Liver (tissue), 9 donors: ENCODE data around the gene CDH4. TPM values are rescaled to one million over a fixed set of nuclear protein-coding genes. Genes with fewer than 3 reads are reported as not detected.

Source experiments
- DNase-seq: peaks from one replicate; pipeline ENCODE4 v3.0.0-alpha.2; 2017; ENCODE audit warnings: low spot score
- H3K27ac ChIP-seq, 2 donors: one replicate each; pipeline ENCODE4 v1.7.0; 2013; ENCODE audit warnings: inconsistent platforms in 2 of 2, low read length in 2 of 2, control low read depth in 1 of 2, low read depth in 1 of 2, mild to moderate bottlenecking in 1 of 2
- H3K27me3 ChIP-seq, 4 donors: one replicate each; pipeline versions ENCODE4 v1.6.1 to v1.7.0; 2013; ENCODE audit warnings: low read length in 3 of 4, inconsistent platforms in 1 of 4, mild to moderate bottlenecking in 1 of 4, moderate library complexity in 1 of 4; ENCODE audit not compliant: control insufficient read depth in 4 of 4, insufficient read depth in 4 of 4
- H3K36me3 ChIP-seq, 4 donors: one replicate each; pipeline versions ENCODE4 v1.6.1 to v1.7.0; 2013; ENCODE audit warnings: low read length in 3 of 4, mild to moderate bottlenecking in 3 of 4, low read depth in 1 of 4, moderate library complexity in 1 of 4; ENCODE audit not compliant: control insufficient read depth in 4 of 4, insufficient read depth in 3 of 4
- H3K4me1 ChIP-seq, 4 donors: one replicate each; pipeline versions ENCODE4 v1.6.1 to v1.7.0; 2013; ENCODE audit warnings: low read length in 3 of 4, mild to moderate bottlenecking in 3 of 4, moderate library complexity in 1 of 4; ENCODE audit not compliant: control insufficient read depth in 4 of 4, insufficient read depth in 4 of 4
- H3K4me3 ChIP-seq, 3 donors: one replicate each; pipeline versions ENCODE4 v1.6.1 to v1.7.0; 2013; ENCODE audit warnings: low read length in 3 of 3, control low read depth in 1 of 3, low read depth in 1 of 3, mild to moderate bottlenecking in 1 of 3
- H3K9ac ChIP-seq, 2 donors: one replicate each; pipeline ENCODE4 v1.7.0; 2013; ENCODE audit warnings: low read length in 2 of 2, mild to moderate bottlenecking in 2 of 2, moderate library complexity in 2 of 2, control low read depth in 1 of 2, low read depth in 1 of 2
- H3K9me3 ChIP-seq, 4 donors: one replicate each; pipeline versions ENCODE4 v1.6.1 to v1.7.0; 2013; ENCODE audit warnings: low read length in 3 of 4; ENCODE audit not compliant: control insufficient read depth in 4 of 4
- EGR1 ChIP-seq, 2 donors: IDR thresholded peaks; 2 replicates each; pipeline ENCODE4 v1.6.1; 2016 to 2018; ENCODE audit warnings: antibody characterized with exemption in 2 of 2, low read depth in 2 of 2
- FOXA1 ChIP-seq: IDR thresholded peaks from 2 replicates; pipeline ENCODE4 v1.6.1; 2016; ENCODE audit warnings: antibody characterized with exemption
- FOXA2 ChIP-seq: IDR thresholded peaks from 2 replicates; pipeline ENCODE4 v1.6.1; 2016; ENCODE audit warnings: antibody characterized with exemption
- GABPA ChIP-seq, 2 donors: IDR thresholded peaks in 1 of 2; conservative IDR thresholded peaks in 1 of 2; 2 replicates each; pipeline ENCODE4 v1.6.1; 2016; ENCODE audit warnings: antibody characterized with exemption in 2 of 2, mild to moderate bottlenecking in 1 of 2, moderate library complexity in 1 of 2
- HNF4A ChIP-seq, 2 donors: conservative IDR thresholded peaks; 2 replicates each; pipeline ENCODE4 v1.6.1; 2016; ENCODE audit warnings: antibody characterized with exemption in 2 of 2, mild to moderate bottlenecking in 2 of 2
- HNF4G ChIP-seq: IDR thresholded peaks from 2 replicates; pipeline ENCODE4 v1.6.1; 2016; ENCODE audit warnings: antibody characterized with exemption
- JUND ChIP-seq, 2 donors: IDR thresholded peaks; 2 replicates each; pipeline ENCODE4 v1.6.1; 2016; ENCODE audit warnings: antibody characterized with exemption in 2 of 2
- MAX ChIP-seq: IDR thresholded peaks from 2 replicates; pipeline ENCODE4 v1.6.1; 2016; ENCODE audit warnings: antibody characterized with exemption
- NR2F2 ChIP-seq: IDR thresholded peaks from 2 replicates; pipeline ENCODE4 v1.6.1; 2016; ENCODE audit warnings: antibody characterized with exemption
- RAD21 ChIP-seq, 2 donors: IDR thresholded peaks; 2 replicates each; pipeline ENCODE4 v1.6.1; 2016; ENCODE audit warnings: antibody characterized with exemption in 2 of 2, mild to moderate bottlenecking in 2 of 2
- REST ChIP-seq: IDR thresholded peaks from 2 replicates; pipeline ENCODE4 v1.6.1; 2016; ENCODE audit warnings: antibody characterized with exemption, mild to moderate bottlenecking
- RXRA ChIP-seq, 2 donors: IDR thresholded peaks; 2 replicates each; pipeline ENCODE4 v1.6.1; 2017 to 2018; ENCODE audit warnings: antibody characterized with exemption in 2 of 2, mild to moderate bottlenecking in 1 of 2
- SP1 ChIP-seq: IDR thresholded peaks from 2 replicates; pipeline ENCODE4 v1.6.1; 2018; ENCODE audit warnings: antibody characterized with exemption, mild to moderate bottlenecking
- YY1 ChIP-seq: IDR thresholded peaks from 2 replicates; pipeline ENCODE4 v1.6.1; 2016; ENCODE audit warnings: antibody characterized with exemption, mild to moderate bottlenecking
- WGBS: extraction: QIAGEN DNeasy Blood & Tissue Kit; methylation state at CpG from one replicate; pipeline ENCODE4 v1.1.7; 2013; 5-methylcytosine and 5-hydroxymethylcytosine counted together
- polyA plus RNA-seq, 2 donors: library from polyadenylated mRNA; stranded (reverse) in 1 of 2; unstranded in 1 of 2; fragments of 200-250 nt in 1 of 2; fragments of >200 nt in 1 of 2; fragmentation: Nextera tagmentation in 1 of 2; extraction: Ambion mirVana in 1 of 2; gene quantifications; one replicate each; pipeline versions ENCODE4 v1.2.1 to v1.2.3, GENCODE V29; 2013 to 2015
- total RNA-seq, 2 donors: library from RNA; depleted of rRNA; stranded (reverse); fragments of >200 nt; gene quantifications; one replicate each; pipeline ENCODE4 v1.2.3, GENCODE V29; 2014
- TF ChIP-seq, protein P1 (sequence below): IDR thresholded peaks from 2 replicates; pipeline ENCODE4 v1.6.1; 2016; ENCODE audit warnings: antibody characterized with exemption
- donor health status: healthy.
- donor health status: healthy.
- donor health status: healthy.
- donor health status: healthy.
- donor health status: healthy.

CDH4 gene
- total and polyA plus RNA-seq, 4 donors = 0.03 to 0.25 (median 0.19) TPM; not detected in 1

- DNase-seq = no peak
- H3K36me3 ChIP-seq = no peaks in the 10 kb centered on the region
- WGBS = 75% methylated on average over 16 of the region's 16 CpGs
- H3K4me1 ChIP-seq = no peaks in the 10 kb centered on the region
- H3K9me3 ChIP-seq = no peaks in the 10 kb centered on the region
- H3K9ac ChIP-seq = no peak overlapping the region
- TF ChIP-seq HNF4G (no peak), MAX (no peak), RXRA (IDR thresholded peaks at IDR 0.05) (no peak), NR2F2 (no peak), FOXA2 (no peak)
- no peak overlapping the region for H3K4me3 ChIP-seq
- H3K27ac ChIP-seq = no peak overlapping the region
- peaks cover 0 to 3% (median 0%) of the 10 kb centered on the region in 4 donors for H3K27me3 ChIP-seq
These were observed 321.6 kb downstream of the CDH4 start for GRCh38 chr20:61573415-61574305.

DNA sequence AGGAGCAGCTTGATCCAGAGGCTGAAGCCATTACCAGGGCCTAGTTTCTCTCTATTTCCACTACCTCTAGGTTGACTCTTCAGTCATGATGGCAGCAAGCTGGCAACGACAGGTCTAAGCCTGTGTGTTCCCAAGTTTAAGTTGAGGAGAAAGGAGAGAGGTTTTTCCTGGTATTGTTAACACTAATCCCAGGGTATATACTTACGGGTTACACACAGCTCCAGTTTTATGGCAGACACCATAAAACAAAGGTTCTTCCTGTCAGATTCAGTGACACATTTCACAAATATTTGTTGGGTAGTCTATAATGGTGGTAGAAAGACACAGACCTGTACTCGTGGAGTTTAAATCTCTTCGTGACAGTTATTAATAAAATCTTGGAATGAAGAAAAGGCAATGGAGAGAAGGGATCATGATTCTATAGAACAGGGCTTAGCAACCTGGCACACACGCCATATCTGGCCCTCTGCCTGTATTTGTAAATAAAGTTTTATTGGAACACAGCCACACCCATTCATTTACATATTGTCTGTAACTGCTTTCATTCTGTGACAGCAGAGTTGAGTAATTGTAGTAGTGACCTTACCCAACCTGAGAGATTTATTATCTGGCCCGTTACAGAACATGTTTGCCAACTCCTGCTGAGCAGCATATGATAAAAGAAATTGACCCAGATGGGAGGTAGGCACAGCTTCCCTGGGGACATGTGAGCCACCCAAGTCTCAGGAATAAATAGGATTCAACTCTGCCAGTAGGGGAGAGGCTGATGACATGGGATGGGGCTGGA lies 323.3 kb downstream of the CDH4 start:
- H3K9me3 ChIP-seq = no peaks in the 10 kb centered on the region
- 63% methylated on average over 6 of the region's 6 CpGs for WGBS
- H3K4me3 ChIP-seq = no peak overlapping the region
- H3K36me3 ChIP-seq = no peaks in the 10 kb centered on the region
- no peaks in the 10 kb centered on the region for H3K4me1 ChIP-seq
- H3K27ac ChIP-seq = no peak overlapping the region
- TF ChIP-seq HNF4A (conservative IDR thresholded peaks at IDR 0.05) = no peak
- no peak for TF ChIP-seq FOXA2
- no peak for TF ChIP-seq REST
- no peak for TF ChIP-seq RXRA (IDR thresholded peaks at IDR 0.05)
- TF ChIP-seq, protein P1, sequence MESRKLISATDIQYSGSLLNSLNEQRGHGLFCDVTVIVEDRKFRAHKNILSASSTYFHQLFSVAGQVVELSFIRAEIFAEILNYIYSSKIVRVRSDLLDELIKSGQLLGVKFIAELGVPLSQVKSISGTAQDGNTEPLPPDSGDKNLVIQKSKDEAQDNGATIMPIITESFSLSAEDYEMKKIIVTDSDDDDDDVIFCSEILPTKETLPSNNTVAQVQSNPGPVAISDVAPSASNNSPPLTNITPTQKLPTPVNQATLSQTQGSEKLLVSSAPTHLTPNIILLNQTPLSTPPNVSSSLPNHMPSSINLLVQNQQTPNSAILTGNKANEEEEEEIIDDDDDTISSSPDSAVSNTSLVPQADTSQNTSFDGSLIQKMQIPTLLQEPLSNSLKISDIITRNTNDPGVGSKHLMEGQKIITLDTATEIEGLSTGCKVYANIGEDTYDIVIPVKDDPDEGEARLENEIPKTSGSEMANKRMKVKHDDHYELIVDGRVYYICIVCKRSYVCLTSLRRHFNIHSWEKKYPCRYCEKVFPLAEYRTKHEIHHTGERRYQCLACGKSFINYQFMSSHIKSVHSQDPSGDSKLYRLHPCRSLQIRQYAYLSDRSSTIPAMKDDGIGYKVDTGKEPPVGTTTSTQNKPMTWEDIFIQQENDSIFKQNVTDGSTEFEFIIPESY = no peak
- DNase-seq = no peak
- no peaks in the 10 kb centered on the region for H3K27me3 ChIP-seq
- H3K9ac ChIP-seq = no peak overlapping the region

DNA sequence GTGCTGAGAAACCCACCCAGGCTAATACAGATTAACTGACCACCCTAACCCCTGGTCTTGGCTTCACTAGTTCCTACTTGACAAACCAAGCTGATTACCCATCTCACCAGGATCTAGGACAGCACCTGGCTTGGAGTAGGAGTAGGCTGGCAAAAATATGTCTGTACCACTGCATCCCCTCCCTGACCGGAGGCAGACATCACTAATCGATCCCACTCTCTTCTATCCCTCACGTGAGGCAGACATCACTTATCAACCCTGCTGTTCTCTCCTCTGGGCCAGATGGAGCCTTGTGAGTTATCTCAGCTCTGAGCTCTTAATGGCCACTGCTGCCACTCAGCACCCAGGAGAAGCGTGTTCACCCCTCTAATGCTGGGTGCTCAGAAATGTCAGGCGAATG lies 324.3 kb downstream of the CDH4 start:
- Histone ChIP-seq H3K4me3 (no peak overlapping the region), H3K9ac (no peak overlapping the region), H3K36me3 (no peaks in the 10 kb centered on the region), H3K4me1 (no peaks in the 10 kb centered on the region), H3K27me3 (no peaks in the 10 kb centered on the region), H3K9me3 (no peaks in the 10 kb centered on the region), H3K27ac (no peak overlapping the region)
- DNase-seq = no peak
- 84% methylated on average over 5 of the region's 5 CpGs for WGBS
- TF ChIP-seq RXRA (IDR thresholded peaks at IDR 0.05) (no peak), RAD21 (IDR thresholded peaks at IDR 0.05) (no peak), FOXA2 (no peak), GABPA (IDR thresholded peaks at IDR 0.05 in 1 of 2, conservative IDR thresholded peaks at IDR 0.05 in 1 of 2) (no peak), YY1 (no peak), NR2F2 (no peak), MAX (no peak), SP1 (no peak), EGR1 (IDR thresholded peaks at IDR 0.05; ENCODE audit: low read depth in 2 of 2) (no peak), FOXA1 (no peak), JUND (IDR thresholded peaks at IDR 0.05) (no peak)
- TF ChIP-seq, protein P1 = no peak
